Measurements from ENCODE around the gene FRMD8. TPM values are rescaled to one million over a fixed set of nuclear protein-coding genes. Genes with fewer than 3 reads are reported as not detected.
A peak's percentile ranks its signal among the peaks of the same experiment; 100 is the strongest.

FRMD8 gene
- polyA plus RNA-seq, 3 donors, result 33.7 to 41.2 (median 35.4) TPM

DNA sequence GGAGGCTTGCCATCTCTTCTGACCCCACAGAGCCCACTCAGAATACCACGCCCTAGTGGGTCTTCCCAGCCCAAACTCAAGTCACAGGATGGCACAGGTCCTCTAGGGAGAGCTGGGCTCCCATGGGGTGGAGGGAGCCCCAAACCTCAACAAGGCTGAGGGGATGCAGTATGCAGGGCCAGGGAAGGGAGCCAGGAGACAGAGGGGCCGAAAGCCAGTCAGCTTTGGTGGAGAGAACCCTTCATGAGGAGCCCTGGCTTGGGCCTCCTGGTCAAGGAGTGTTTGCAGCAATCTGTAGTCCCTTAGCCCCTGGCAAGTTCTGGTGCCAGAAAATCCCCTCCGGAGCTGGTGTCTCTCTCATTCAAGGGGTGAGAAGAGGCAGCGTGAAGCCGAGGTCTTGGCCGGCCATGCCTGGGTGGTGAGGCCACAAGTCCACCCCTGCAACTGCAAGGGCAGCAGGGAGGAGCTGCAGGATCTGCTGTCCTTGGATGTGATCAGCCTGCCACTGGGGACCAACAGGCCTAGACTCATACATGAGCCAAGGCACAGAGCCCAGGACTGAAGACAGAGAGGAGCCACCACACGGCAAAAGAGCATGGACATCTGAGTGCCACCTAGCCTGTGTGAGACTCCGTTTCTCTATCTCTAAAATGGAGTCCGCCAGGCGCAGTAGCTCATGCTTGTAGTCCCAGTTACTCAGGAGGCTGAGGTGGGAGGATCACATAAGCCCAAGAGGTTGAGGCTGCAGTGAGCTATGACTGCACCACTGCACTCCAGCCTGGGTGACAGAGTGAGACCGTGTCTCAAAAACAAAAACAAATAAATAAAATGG is 60.2 kb downstream of the FRMD8 start:
- H2AFZ ChIP-seq (ENCODE audit: insufficient read depth, low read depth, low read length, poor library complexity, severe bottlenecking), result no peak overlapping the region
- WGBS (ENCODE audit: insufficient coverage), result over 99% methylated on average over 9 of the region's 11 CpGs
- H3K79me2 ChIP-seq (ENCODE audit: insufficient read depth, low read length), result peaks cover 10% of the 10 kb centered on the region
- no peak overlapping the region for H3K4me2 ChIP-seq (replicated peaks; ENCODE audit: extremely low read depth, low read length, poor library complexity, severe bottlenecking)
- H3K27me3 ChIP-seq (ENCODE audit: control insufficient read depth in 2 of 2, insufficient read depth in 2 of 2, low read length in 2 of 2), result no peaks in the 10 kb centered on the region
- peaks cover 77% of the 10 kb centered on the region for H4K20me1 ChIP-seq (ENCODE audit: insufficient read depth, low read length)
- peaks cover 13 to 19% of the 10 kb centered on the region in 2 donors for H3K4me1 ChIP-seq (ENCODE audit: control insufficient read depth in 1 of 2, insufficient read depth in 2 of 2, low read length in 2 of 2)
- TF ChIP-seq, protein P1, sequence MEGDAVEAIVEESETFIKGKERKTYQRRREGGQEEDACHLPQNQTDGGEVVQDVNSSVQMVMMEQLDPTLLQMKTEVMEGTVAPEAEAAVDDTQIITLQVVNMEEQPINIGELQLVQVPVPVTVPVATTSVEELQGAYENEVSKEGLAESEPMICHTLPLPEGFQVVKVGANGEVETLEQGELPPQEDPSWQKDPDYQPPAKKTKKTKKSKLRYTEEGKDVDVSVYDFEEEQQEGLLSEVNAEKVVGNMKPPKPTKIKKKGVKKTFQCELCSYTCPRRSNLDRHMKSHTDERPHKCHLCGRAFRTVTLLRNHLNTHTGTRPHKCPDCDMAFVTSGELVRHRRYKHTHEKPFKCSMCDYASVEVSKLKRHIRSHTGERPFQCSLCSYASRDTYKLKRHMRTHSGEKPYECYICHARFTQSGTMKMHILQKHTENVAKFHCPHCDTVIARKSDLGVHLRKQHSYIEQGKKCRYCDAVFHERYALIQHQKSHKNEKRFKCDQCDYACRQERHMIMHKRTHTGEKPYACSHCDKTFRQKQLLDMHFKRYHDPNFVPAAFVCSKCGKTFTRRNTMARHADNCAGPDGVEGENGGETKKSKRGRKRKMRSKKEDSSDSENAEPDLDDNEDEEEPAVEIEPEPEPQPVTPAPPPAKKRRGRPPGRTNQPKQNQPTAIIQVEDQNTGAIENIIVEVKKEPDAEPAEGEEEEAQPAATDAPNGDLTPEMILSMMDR (IDR thresholded peaks at IDR 0.05), result no peak
- Mint-ChIP-seq H3K27me3 (ENCODE audit: low read depth in 3 of 3) (peaks cover 0 to 5% (median 2%) of the 10 kb centered on the region in 3 donors), H3K27ac (peak overlapping the region in 6 of 7 donors; percentile 63 to 81 (median 76)), H3K36me3 (peaks cover 29 to 37% of the 10 kb centered on the region in 2 donors), H3K4me3 (peak overlapping the region in 1 of 2 donors; percentile 63), H3K4me1 (peaks cover 38% of the 10 kb centered on the region), H3K9me3 (peaks cover 0 to 11% (median 0%) of the 10 kb centered on the region in 7 donors)
- DNase-seq, result peak in 1 of 3 donors; percentile 32
- intact Hi-C loops (cut with micrococcal nuclease), result loop anchor here in 1 of 2 donors (10.0 kb wide), 1 partner anchor 82 kb away; no protein-coding TSS in a partner anchor
- peaks cover 12 to 29% of the 10 kb centered on the region in 2 donors for H3K36me3 ChIP-seq (replicated peaks in 1 of 2; ENCODE audit: control insufficient read depth in 1 of 2, insufficient read depth in 2 of 2, low read length in 2 of 2)
- no peak overlapping the region for H3K4me3 ChIP-seq (replicated peaks in 1 of 3; ENCODE audit: low read depth in 2 of 3, low read length in 3 of 3)
- H3K27ac ChIP-seq (ENCODE audit: low read depth in 1 of 2, low read length in 2 of 2), result peak overlapping the region; percentile 23 to 62
- no peaks in the 10 kb centered on the region for H3K9me3 ChIP-seq (replicated peaks in 1 of 2; ENCODE audit: control insufficient read depth in 1 of 2, insufficient read depth in 1 of 2, low read length in 2 of 2)
- H3K9ac ChIP-seq (ENCODE audit: insufficient read depth, low read length, poor library complexity, severe bottlenecking), result no peak overlapping the region

DNA sequence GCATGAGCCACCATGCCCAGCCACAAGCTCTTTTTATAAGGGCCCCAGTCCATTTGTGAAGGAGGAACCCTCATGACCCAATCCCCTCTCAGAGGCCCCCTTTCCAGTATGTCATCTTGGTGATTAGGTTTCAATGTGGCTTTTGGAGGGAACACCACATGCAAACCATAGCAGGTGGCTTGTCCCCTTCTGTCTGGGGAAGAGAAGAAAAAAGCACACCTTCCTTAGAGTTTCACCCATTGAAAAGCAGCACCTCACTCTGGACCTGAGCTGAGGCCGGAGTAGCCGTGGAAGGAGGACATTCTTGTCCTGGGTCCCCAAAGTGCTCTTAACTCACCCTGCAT is 61.6 kb downstream of the FRMD8 start:
- Mint-ChIP-seq H3K4me1 (peaks cover 34% of the 10 kb centered on the region), H3K36me3 (peaks cover 18 to 24% of the 10 kb centered on the region in 2 donors), H3K9me3 (peaks cover 0 to 11% (median 0%) of the 10 kb centered on the region in 7 donors), H3K27me3 (ENCODE audit: low read depth in 3 of 3) (peaks cover 0 to 4% (median 2%) of the 10 kb centered on the region in 3 donors), H3K4me3 (peak overlapping the region in 1 of 2 donors; percentile 64), H3K27ac (peak overlapping the region in 5 of 7 donors; percentile 23 to 88 (median 59))
- H3K9ac ChIP-seq (ENCODE audit: insufficient read depth, low read length, poor library complexity, severe bottlenecking), result no peak overlapping the region
- peaks cover 72% of the 10 kb centered on the region for H4K20me1 ChIP-seq (ENCODE audit: insufficient read depth, low read length)
- peaks cover 12 to 15% of the 10 kb centered on the region in 2 donors for H3K36me3 ChIP-seq (replicated peaks in 1 of 2; ENCODE audit: control insufficient read depth in 1 of 2, insufficient read depth in 2 of 2, low read length in 2 of 2)
- H3K9me3 ChIP-seq (replicated peaks in 1 of 2; ENCODE audit: control insufficient read depth in 1 of 2, insufficient read depth in 1 of 2, low read length in 2 of 2), result no peaks in the 10 kb centered on the region
- H3K79me2 ChIP-seq (ENCODE audit: insufficient read depth, low read length), result peaks cover 3% of the 10 kb centered on the region
- no peak for DNase-seq
- no peak overlapping the region for H3K4me2 ChIP-seq (replicated peaks; ENCODE audit: extremely low read depth, low read length, poor library complexity, severe bottlenecking)
- H2AFZ ChIP-seq (ENCODE audit: insufficient read depth, low read depth, low read length, poor library complexity, severe bottlenecking), result no peak overlapping the region
- no CpG with 5 or more reads among the region's 2 CpGs for WGBS (ENCODE audit: insufficient coverage)
- peaks cover 9 to 17% of the 10 kb centered on the region in 2 donors for H3K4me1 ChIP-seq (ENCODE audit: control insufficient read depth in 1 of 2, insufficient read depth in 2 of 2, low read length in 2 of 2)
- intact Hi-C loops (cut with micrococcal nuclease), result loop anchor here in 1 of 2 donors (10.0 kb wide), 1 partner anchor 83 kb away; no protein-coding TSS in a partner anchor
- TF ChIP-seq, protein P1 (IDR thresholded peaks at IDR 0.05), result no peak
- no peak overlapping the region for H3K4me3 ChIP-seq (replicated peaks in 1 of 3; ENCODE audit: low read depth in 2 of 3, low read length in 3 of 3)
- peak overlapping the region; percentile 30 to 68 for H3K27ac ChIP-seq (ENCODE audit: low read depth in 1 of 2, low read length in 2 of 2)
- no peaks in the 10 kb centered on the region for H3K27me3 ChIP-seq (ENCODE audit: control insufficient read depth in 2 of 2, insufficient read depth in 2 of 2, low read length in 2 of 2)

All from CD14-positive monocyte (primary cell).